ENCODE results near the gene CEACAM8.
"Not testable (repeated sequence)": the region's sequence is repeated elsewhere in the genome, so short reads cannot be mapped to it uniquely, and the experiment has no call there.

Gene CEACAM8

DNA sequence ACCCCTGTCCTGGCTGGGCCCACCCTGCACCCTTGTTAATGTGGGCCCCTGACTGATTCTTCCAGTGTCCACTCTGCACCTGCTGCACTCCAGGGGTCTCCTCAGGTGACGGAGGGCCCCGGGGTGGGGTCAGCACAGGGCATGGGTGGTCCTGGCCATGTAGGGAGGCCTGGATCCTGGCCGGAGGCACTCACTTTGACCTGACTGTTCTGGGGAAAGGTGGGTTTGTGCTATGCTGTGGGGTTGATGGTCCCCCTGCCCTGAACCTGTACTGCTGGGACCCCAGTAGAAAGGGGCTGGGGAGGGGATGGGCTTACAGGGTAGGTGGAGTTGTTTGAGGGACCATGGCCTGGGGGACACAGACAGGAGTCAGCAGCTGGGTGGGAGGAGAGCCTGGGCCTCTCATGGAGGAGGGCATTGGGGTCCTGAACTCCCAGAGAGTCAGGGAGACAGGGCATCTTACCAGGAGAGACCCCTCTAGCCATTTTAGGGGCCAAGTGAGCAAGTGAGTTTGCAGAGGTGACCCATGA, 40.6 kb downstream of the CEACAM8 start:
- Histone ChIP-seq H3K4me3 (ENCODE audit: low read depth, low read length) (no peak overlapping the region), H3K4me1 (ENCODE audit: control insufficient read depth, insufficient read depth, low read length, unreplicated experiment) (peaks cover 5% of the 10 kb centered on the region), H2AFZ (ENCODE audit: low read length, unreplicated experiment) (no peak overlapping the region), H3K36me3 (ENCODE audit: insufficient read depth, low read length) (no peaks in the 10 kb centered on the region), H3K27ac (ENCODE audit: low read depth, low read length) (no peak overlapping the region), H3K79me2 (ENCODE audit: control insufficient read depth, insufficient read depth, low read length, unreplicated experiment) (no peaks in the 10 kb centered on the region), H3K27me3 (ENCODE audit: insufficient read depth, low read length) (peaks cover 26% of the 10 kb centered on the region)

DNA sequence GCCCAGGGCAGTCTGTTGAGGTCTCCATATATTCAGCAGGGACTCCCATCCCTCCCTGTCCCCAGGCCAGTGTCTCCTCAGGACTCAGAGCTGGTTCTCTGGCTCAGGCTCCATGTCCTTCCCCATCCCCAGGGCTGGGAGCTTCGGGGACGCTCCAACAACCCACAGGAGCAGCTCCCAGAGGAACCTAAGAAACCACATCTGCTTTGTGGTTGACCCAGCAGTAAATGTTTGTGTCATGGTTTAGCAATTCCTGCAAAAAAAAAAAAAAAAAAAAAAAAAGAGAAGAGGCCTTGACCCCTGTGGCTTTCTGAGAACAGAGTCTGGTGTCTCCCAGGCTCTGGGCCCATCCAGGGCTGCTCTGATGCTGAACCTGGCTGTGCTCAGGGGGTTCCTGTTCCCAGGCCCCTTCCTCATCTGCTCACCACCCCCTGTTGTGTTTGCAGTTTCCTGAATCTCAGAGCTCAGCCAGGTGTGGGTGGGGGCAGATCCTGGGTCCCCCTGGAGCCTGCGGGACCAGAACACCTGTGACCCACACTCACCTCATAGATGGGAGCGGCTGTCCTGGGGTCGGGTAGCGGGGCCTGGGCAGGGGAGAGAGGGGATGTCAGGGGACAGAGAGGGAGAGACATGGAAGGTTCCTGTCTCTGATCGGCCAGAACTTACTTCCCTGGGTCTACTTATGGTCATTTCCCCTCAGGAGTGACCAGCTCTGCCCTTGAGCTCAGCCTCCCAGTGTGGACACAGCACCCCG, 41.3 kb downstream of the CEACAM8 start:
- H3K36me3 ChIP-seq (ENCODE audit: insufficient read depth, low read length), result no peaks in the 10 kb centered on the region
- peaks cover 5% of the 10 kb centered on the region for H3K4me1 ChIP-seq (ENCODE audit: control insufficient read depth, insufficient read depth, low read length, unreplicated experiment)
- peaks cover 21% of the 10 kb centered on the region for H3K27me3 ChIP-seq (ENCODE audit: insufficient read depth, low read length)
- no peak overlapping the region for H3K27ac ChIP-seq (ENCODE audit: low read depth, low read length)
- H3K4me3 ChIP-seq (ENCODE audit: low read depth, low read length), result no peak overlapping the region
- H2AFZ ChIP-seq (ENCODE audit: low read length, unreplicated experiment), result no peak overlapping the region
- H3K79me2 ChIP-seq (ENCODE audit: control insufficient read depth, insufficient read depth, low read length, unreplicated experiment), result no peaks in the 10 kb centered on the region

DNA sequence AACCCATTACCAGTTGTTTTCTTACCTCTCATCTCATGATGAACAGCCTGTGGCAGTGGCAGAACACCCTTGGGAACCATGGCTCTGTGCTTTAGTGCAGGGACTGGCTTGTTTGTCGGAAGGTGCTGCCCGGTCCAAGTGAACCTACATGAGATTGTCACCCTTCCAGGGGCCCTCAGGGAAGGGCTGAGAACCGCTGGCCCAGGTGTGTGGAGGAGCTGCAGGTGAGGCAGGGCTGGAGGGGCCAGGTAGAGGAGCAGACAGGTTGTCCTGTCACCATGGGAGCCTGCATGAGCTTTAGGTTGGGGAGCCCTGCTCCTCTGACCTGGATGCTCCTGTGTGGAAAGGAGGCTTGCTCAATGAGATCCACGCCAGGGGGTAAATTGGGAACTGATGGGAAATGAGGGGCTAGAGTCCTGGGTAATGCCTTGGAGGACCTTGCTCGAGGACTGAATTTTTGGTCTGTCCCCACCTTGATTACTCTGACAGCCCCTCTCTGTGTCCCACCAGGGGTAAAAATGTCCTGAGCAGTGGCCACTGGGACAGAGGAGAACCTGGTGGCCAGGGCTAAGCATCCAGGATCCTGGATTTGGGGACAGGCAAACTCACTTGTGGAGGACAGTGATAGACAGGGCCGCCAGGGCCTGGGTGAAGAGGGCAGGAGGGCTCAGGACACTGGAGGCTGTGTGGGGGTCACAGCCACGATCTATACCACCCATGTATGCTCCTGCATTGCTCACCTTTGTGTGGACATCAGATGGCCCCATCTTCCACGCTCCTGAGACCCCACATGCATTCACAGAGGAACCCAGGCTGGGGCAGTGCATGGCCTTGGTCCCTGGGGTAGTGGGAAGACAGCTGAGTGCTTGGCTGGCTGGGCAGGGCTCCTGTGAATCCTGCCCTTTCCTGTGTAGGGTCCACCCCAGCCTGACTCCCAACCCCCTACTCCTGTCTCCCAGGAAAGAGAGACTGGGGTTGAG, 42.3 kb downstream of the CEACAM8 start:
- H3K79me2 ChIP-seq (ENCODE audit: control insufficient read depth, insufficient read depth, low read length, unreplicated experiment), result no peaks in the 10 kb centered on the region
- no peak overlapping the region for H2AFZ ChIP-seq (ENCODE audit: low read length, unreplicated experiment)
- H3K36me3 ChIP-seq (ENCODE audit: insufficient read depth, low read length), result no peaks in the 10 kb centered on the region
- H3K27me3 ChIP-seq (ENCODE audit: insufficient read depth, low read length), result peaks cover 16% of the 10 kb centered on the region
- no peak overlapping the region for H3K27ac ChIP-seq (ENCODE audit: low read depth, low read length)
- H3K4me1 ChIP-seq (ENCODE audit: control insufficient read depth, insufficient read depth, low read length, unreplicated experiment), result peaks cover 5% of the 10 kb centered on the region
- H3K4me3 ChIP-seq (ENCODE audit: low read depth, low read length), result no peak overlapping the region

DNA sequence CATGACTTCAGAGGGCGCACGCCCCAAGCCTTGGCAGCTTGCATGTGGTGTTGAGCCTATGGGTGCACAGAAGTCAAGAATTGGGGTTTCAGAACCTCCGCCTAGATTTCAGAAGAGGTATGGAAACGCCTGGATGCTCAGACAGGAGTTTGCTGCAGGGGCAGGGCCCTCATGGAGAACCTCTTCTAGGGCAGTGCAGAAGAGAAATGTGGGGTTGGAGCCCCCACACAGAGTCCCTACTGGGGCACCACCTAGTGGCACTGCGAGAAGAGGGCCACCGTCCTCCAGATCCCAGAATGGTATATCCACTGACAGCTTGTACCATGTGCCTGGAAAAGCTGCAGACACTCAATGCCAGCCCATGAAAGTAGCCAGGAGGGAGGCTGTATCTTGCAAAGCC, 44.2 kb downstream of the CEACAM8 start:
- not testable (repeated sequence) for H3K4me1 ChIP-seq (ENCODE audit: control insufficient read depth, insufficient read depth, low read length, unreplicated experiment); H2AFZ ChIP-seq (ENCODE audit: low read length, unreplicated experiment); H3K79me2 ChIP-seq (ENCODE audit: control insufficient read depth, insufficient read depth, low read length, unreplicated experiment); H3K36me3 ChIP-seq (ENCODE audit: insufficient read depth, low read length); H3K27ac ChIP-seq (ENCODE audit: low read depth, low read length); H3K4me3 ChIP-seq (ENCODE audit: low read depth, low read length)
- H3K27me3 ChIP-seq (ENCODE audit: insufficient read depth, low read length), result peaks cover 13% of the 10 kb centered on the region

DNA sequence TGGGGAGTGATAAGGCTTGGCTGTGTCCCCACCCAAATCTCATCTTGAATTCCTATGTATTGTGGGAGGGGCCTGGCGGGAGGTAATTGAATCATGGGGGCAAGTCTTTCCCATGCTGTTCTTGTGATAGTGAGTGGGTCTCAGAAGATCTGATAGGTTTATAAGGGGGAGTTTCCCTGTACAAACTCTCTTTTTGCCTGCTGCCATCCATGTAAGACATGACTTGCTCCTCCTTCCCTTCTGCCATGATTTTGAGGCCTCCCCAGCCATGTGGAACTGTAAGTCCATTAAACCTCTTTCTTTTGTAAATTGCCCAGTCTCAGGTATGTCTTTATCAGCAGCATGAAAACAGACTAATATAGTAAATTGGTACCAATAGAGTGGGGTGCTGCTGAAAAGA, 45.7 kb downstream of the CEACAM8 start:
- H3K79me2 ChIP-seq (ENCODE audit: control insufficient read depth, insufficient read depth, low read length, unreplicated experiment); H3K36me3 ChIP-seq (ENCODE audit: insufficient read depth, low read length); H3K4me3 ChIP-seq (ENCODE audit: low read depth, low read length); H3K27ac ChIP-seq (ENCODE audit: low read depth, low read length); H2AFZ ChIP-seq (ENCODE audit: low read length, unreplicated experiment); H3K4me1 ChIP-seq (ENCODE audit: control insufficient read depth, insufficient read depth, low read length, unreplicated experiment): not testable (repeated sequence)
- peaks cover 11% of the 10 kb centered on the region; the same call in 1 of the 2 replicates for H3K27me3 ChIP-seq (ENCODE audit: insufficient read depth, low read length)

DNA sequence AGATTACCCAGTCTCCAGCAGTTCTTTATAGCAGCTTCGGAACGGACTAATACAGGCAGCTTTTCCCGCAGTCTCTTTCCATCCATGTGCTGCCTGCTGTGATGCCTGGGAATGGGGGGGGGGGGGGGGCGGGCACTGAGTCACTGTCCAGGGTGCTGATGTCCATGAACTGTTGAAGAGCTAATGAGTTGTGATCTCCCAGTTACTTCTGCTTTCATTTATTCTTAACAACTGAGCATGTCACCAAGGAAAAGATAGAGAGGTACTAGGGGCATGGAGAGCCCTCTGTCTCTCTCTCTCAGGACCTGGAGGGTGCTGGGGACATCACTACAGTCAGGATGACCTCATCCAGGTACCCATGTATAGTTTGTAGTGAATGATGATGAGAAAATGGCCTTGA, 46.2 kb downstream of the CEACAM8 start:
- no peaks in the 10 kb centered on the region for H3K36me3 ChIP-seq (ENCODE audit: insufficient read depth, low read length)
- no peak overlapping the region for H2AFZ ChIP-seq (ENCODE audit: low read length, unreplicated experiment)
- peaks cover 11% of the 10 kb centered on the region; the same call in 1 of the 2 replicates for H3K27me3 ChIP-seq (ENCODE audit: insufficient read depth, low read length)
- no peak overlapping the region for H3K4me3 ChIP-seq (ENCODE audit: low read depth, low read length)
- no peak overlapping the region for H3K27ac ChIP-seq (ENCODE audit: low read depth, low read length)
- no peaks in the 10 kb centered on the region for H3K79me2 ChIP-seq (ENCODE audit: control insufficient read depth, insufficient read depth, low read length, unreplicated experiment)
- peaks cover 5% of the 10 kb centered on the region for H3K4me1 ChIP-seq (ENCODE audit: control insufficient read depth, insufficient read depth, low read length, unreplicated experiment)

DNA sequence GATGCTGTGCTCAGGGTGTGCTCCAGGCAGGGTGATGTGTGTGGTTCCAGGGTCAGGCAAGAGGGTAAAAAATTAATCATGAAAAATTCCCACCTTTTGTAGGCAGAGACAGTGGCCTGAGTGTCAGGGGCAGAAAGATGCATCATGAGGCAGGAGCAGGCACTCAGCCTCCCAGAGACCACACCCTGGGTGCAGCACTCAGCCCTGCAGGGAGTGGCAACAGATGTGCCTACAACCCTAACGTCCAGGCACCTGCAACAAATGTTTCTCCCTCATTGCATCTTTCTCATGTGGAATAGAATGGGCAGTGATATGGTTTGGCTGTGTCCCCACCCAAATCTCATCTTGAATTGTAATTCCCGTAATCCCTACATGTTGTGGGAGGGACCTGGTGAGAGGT, 46.8 kb downstream of the CEACAM8 start:
- Histone ChIP-seq H3K79me2 (ENCODE audit: control insufficient read depth, insufficient read depth, low read length, unreplicated experiment) (no peaks in the 10 kb centered on the region), H3K4me3 (ENCODE audit: low read depth, low read length) (no peak overlapping the region), H3K27ac (ENCODE audit: low read depth, low read length) (no peak overlapping the region), H2AFZ (ENCODE audit: low read length, unreplicated experiment) (no peak overlapping the region), H3K4me1 (ENCODE audit: control insufficient read depth, insufficient read depth, low read length, unreplicated experiment) (peaks cover 2% of the 10 kb centered on the region), H3K27me3 (ENCODE audit: insufficient read depth, low read length) (peaks cover 11% of the 10 kb centered on the region; the same call in 1 of the 2 replicates), H3K36me3 (ENCODE audit: insufficient read depth, low read length) (no peaks in the 10 kb centered on the region)

DNA sequence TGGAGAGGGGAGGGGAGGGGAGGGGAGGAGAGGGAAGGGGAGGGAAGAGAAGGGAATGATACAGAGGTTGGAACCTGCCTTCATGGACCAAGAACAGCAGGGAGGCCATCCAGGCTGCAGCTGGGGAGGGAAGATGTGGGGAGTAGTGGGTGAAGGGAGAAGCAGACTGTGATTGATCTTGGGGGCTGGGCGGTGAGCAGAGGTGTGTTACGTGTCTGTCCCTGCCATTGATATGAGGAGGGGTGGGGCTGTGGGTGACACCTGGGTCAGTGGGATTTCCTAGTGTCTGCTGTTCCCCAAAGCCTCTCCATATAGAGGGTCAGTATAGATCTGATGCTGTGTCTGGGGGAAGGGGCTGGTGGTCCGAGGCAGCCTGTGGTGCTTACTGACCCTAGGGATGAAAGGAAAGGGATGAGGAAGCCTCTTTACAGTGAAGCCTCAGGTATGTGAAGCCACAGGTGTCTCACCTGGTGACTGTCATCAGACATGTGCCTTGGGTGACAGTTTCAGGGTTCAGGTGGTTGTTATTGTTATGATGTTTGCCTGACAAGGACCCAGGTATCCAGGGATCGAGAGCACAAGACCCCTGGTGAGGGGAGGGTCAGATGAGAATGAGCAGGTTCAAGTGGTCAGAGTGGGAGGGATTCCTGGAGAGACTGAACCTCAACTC, 47.8 kb downstream of the CEACAM8 start:
- no peak overlapping the region for H3K27ac ChIP-seq (ENCODE audit: low read depth, low read length)
- no peaks in the 10 kb centered on the region for H3K4me1 ChIP-seq (ENCODE audit: control insufficient read depth, insufficient read depth, low read length, unreplicated experiment)
- peaks cover 6% of the 10 kb centered on the region; the same call in 1 of the 2 replicates for H3K27me3 ChIP-seq (ENCODE audit: insufficient read depth, low read length)
- no peak overlapping the region for H3K4me3 ChIP-seq (ENCODE audit: low read depth, low read length)
- no peak overlapping the region for H2AFZ ChIP-seq (ENCODE audit: low read length, unreplicated experiment)
- no peaks in the 10 kb centered on the region for H3K36me3 ChIP-seq (ENCODE audit: insufficient read depth, low read length)
- H3K79me2 ChIP-seq (ENCODE audit: control insufficient read depth, insufficient read depth, low read length, unreplicated experiment), result no peaks in the 10 kb centered on the region

DNA sequence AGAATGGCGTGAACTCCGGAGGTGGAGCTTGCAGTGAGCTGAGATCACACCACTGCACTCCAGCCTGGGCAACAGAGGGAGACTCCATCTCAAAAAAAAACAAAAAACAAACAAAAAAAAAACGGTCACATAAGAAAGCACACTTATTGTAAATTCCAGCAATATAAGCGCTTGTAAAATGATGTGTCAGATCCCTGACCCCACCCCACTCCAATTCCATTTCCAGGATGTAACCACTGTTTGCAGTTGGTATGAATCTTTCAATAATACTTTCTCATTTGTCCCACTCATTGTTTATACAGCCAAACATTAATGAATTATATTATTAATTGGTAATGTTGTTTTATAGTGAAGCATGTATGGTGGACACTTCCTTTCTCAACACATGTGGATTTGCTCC, 50.6 kb downstream of the CEACAM8 start:
- Histone ChIP-seq H3K27ac (ENCODE audit: low read depth, low read length) (no peak overlapping the region), H3K27me3 (ENCODE audit: insufficient read depth, low read length) (no peaks in the 10 kb centered on the region), H2AFZ (ENCODE audit: low read length, unreplicated experiment) (no peak overlapping the region), H3K79me2 (ENCODE audit: control insufficient read depth, insufficient read depth, low read length, unreplicated experiment) (no peaks in the 10 kb centered on the region), H3K4me1 (ENCODE audit: control insufficient read depth, insufficient read depth, low read length, unreplicated experiment) (no peaks in the 10 kb centered on the region), H3K36me3 (ENCODE audit: insufficient read depth, low read length) (no peaks in the 10 kb centered on the region), H3K4me3 (ENCODE audit: low read depth, low read length) (no peak overlapping the region)

DNA sequence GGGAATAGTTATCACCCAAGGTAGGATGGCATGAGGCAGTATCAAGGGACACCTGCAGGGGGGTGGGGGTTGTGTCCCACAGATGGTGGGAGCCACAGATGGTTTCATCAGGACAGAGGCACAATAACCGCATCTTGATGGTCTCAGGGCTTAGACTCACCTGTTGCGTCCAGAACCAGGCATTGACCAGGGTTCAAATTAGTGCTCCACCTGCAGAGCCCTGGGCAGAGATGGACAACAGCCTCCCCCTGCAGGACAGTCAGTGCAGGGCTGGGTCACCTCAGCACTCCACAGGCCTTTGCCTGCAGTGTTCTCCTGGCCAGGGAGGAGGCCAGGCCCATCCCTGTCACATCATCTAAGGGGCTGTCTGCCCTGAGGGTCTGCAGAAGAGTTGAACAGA, 51.9 kb downstream of the CEACAM8 start:
- no peak overlapping the region for H2AFZ ChIP-seq (ENCODE audit: low read length, unreplicated experiment)
- no peak overlapping the region for H3K4me3 ChIP-seq (ENCODE audit: low read depth, low read length)
- H3K36me3 ChIP-seq (ENCODE audit: insufficient read depth, low read length), result no peaks in the 10 kb centered on the region
- H3K27me3 ChIP-seq (ENCODE audit: insufficient read depth, low read length), result no peaks in the 10 kb centered on the region
- no peaks in the 10 kb centered on the region for H3K4me1 ChIP-seq (ENCODE audit: control insufficient read depth, insufficient read depth, low read length, unreplicated experiment)
- H3K27ac ChIP-seq (ENCODE audit: low read depth, low read length), result no peak overlapping the region
- H3K79me2 ChIP-seq (ENCODE audit: control insufficient read depth, insufficient read depth, low read length, unreplicated experiment), result no peaks in the 10 kb centered on the region
